Measurements from ENCODE around the gene NWD2.

NWD2 gene

GRCh38 chr4:37445023-37445422 lies 200.5 kb downstream of the NWD2 start:
- no peak for TF ChIP-seq EZH2 (IDR thresholded peaks at IDR 0.05; ENCODE audit: borderline replicate concordance, low read depth, low read length, severe bottlenecking)
- TF ChIP-seq, protein P1, sequence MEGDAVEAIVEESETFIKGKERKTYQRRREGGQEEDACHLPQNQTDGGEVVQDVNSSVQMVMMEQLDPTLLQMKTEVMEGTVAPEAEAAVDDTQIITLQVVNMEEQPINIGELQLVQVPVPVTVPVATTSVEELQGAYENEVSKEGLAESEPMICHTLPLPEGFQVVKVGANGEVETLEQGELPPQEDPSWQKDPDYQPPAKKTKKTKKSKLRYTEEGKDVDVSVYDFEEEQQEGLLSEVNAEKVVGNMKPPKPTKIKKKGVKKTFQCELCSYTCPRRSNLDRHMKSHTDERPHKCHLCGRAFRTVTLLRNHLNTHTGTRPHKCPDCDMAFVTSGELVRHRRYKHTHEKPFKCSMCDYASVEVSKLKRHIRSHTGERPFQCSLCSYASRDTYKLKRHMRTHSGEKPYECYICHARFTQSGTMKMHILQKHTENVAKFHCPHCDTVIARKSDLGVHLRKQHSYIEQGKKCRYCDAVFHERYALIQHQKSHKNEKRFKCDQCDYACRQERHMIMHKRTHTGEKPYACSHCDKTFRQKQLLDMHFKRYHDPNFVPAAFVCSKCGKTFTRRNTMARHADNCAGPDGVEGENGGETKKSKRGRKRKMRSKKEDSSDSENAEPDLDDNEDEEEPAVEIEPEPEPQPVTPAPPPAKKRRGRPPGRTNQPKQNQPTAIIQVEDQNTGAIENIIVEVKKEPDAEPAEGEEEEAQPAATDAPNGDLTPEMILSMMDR (IDR thresholded peaks at IDR 0.05; ENCODE audit: borderline replicate concordance, extremely low read depth, low read length, poor library complexity, severe bottlenecking), result no peak

DNA sequence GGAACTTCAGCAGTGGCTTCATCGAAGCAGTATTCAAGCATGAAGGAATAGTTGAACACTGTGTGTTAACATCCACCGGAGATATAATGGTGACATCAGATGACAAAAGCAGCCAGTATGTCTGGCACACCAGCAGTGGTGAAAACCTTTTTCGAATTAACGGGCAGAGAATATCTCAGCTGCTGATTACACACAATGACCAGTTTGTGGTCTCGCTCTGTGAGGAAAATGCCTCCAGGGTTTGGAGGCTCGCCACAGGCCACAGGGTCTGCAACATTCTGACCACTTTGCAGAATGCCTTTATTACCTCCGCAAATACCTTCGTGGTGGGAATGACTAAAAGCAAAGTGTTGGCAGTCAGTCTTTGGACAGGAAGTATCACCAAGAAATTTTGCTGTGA lies 201.5 kb downstream of the NWD2 start:
- Histone ChIP-seq H3K4me1 (ENCODE audit: insufficient read depth, low read length) (no peaks in the 10 kb centered on the region), H2AFZ (ENCODE audit: low read depth, low read length) (no peak overlapping the region), H3K27ac (ENCODE audit: low read length) (no peak overlapping the region), H3K4me3 (ENCODE audit: low read depth in 1 of 2, low read length in 2 of 2) (no peak overlapping the region), H3K4me2 (ENCODE audit: insufficient read depth, low read length) (no peak overlapping the region), H3K79me2 (ENCODE audit: insufficient read depth, low read length) (no peaks in the 10 kb centered on the region), H3K27me3 (ENCODE audit: insufficient read depth, low read length, poor library complexity) (peaks cover 17% of the 10 kb centered on the region), H3K36me3 (ENCODE audit: insufficient read depth, low read length) (no peaks in the 10 kb centered on the region), H3K9ac (ENCODE audit: low read depth, low read length) (no peak overlapping the region), H3K9me3 (ENCODE audit: insufficient read depth, low read length, severe bottlenecking) (no peaks in the 10 kb centered on the region), H4K20me1 (ENCODE audit: insufficient read depth, low read length) (no peaks in the 10 kb centered on the region)
- ATAC-seq (ENCODE audit: insufficient read depth, low read depth) (no peak), DNase-seq (no peak)
- TF ChIP-seq, protein P1 (IDR thresholded peaks at IDR 0.05; ENCODE audit: borderline replicate concordance, extremely low read depth, low read length, poor library complexity, severe bottlenecking), result no peak
- no peak for TF ChIP-seq EZH2 (IDR thresholded peaks at IDR 0.05; ENCODE audit: borderline replicate concordance, low read depth, low read length, severe bottlenecking)

More at GRCh38 chr4:37445023-37445422, 200.5 kb downstream of the NWD2 start:
- Histone ChIP-seq H3K36me3 (ENCODE audit: insufficient read depth, low read length) (no peaks in the 10 kb centered on the region), H4K20me1 (ENCODE audit: insufficient read depth, low read length) (no peaks in the 10 kb centered on the region), H3K4me2 (ENCODE audit: insufficient read depth, low read length) (no peak overlapping the region), H3K27ac (ENCODE audit: low read length) (no peak overlapping the region), H3K4me1 (ENCODE audit: insufficient read depth, low read length) (no peaks in the 10 kb centered on the region), H3K79me2 (ENCODE audit: insufficient read depth, low read length) (no peaks in the 10 kb centered on the region), H3K9me3 (ENCODE audit: insufficient read depth, low read length, severe bottlenecking) (no peaks in the 10 kb centered on the region), H3K4me3 (ENCODE audit: low read depth in 1 of 2, low read length in 2 of 2) (no peak overlapping the region), H3K9ac (ENCODE audit: low read depth, low read length) (no peak overlapping the region), H3K27me3 (ENCODE audit: insufficient read depth, low read length, poor library complexity) (peaks cover 11% of the 10 kb centered on the region), H2AFZ (ENCODE audit: low read depth, low read length) (no peak overlapping the region)
- no peak for DNase-seq
- no peak for ATAC-seq (ENCODE audit: insufficient read depth, low read depth)

GRCh38 chr4:37447886-37448285 lies 203.3 kb downstream of the NWD2 start:
- TF ChIP-seq EZH2 (IDR thresholded peaks at IDR 0.05; ENCODE audit: borderline replicate concordance, low read depth, low read length, severe bottlenecking), result no peak
- TF ChIP-seq, protein P1 (IDR thresholded peaks at IDR 0.05; ENCODE audit: borderline replicate concordance, extremely low read depth, low read length, poor library complexity, severe bottlenecking), result no peak
- no peak overlapping the region for H3K27ac ChIP-seq (ENCODE audit: low read length)
- no peak overlapping the region for H2AFZ ChIP-seq (ENCODE audit: low read depth, low read length)
- H3K9me3 ChIP-seq (ENCODE audit: insufficient read depth, low read length, severe bottlenecking), result no peaks in the 10 kb centered on the region
- H4K20me1 ChIP-seq (ENCODE audit: insufficient read depth, low read length), result no peaks in the 10 kb centered on the region
- H3K79me2 ChIP-seq (ENCODE audit: insufficient read depth, low read length), result no peaks in the 10 kb centered on the region
- DNase-seq (no peak), ATAC-seq (ENCODE audit: insufficient read depth, low read depth) (no peak)
- peaks cover 12% of the 10 kb centered on the region for H3K27me3 ChIP-seq (ENCODE audit: insufficient read depth, low read length, poor library complexity)
- no peak overlapping the region for H3K4me2 ChIP-seq (ENCODE audit: insufficient read depth, low read length)
- H3K4me1 ChIP-seq (ENCODE audit: insufficient read depth, low read length), result no peaks in the 10 kb centered on the region
- no peak overlapping the region for H3K4me3 ChIP-seq (ENCODE audit: low read depth in 1 of 2, low read length in 2 of 2)
- H3K36me3 ChIP-seq (ENCODE audit: insufficient read depth, low read length), result no peaks in the 10 kb centered on the region
- H3K9ac ChIP-seq (ENCODE audit: low read depth, low read length), result no peak overlapping the region

DNA sequence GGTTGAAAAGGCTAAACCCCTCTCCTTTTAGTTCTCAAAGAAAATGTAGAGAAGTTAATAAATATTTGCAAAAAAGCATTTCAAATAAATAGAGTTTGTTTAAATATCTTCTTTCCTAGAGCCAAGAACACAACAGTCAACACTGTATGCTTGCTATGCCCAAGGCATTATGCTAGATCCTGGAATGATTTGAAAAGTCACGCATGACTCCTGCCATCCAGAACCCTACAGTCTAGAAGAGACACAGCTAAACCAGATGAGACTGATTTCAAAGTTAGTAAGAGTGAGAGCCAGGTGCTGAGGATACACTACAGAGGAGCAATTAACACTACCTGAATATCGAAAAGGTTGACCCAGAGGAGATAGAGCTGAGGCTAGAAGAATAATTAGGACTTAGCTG lies 205.8 kb downstream of the NWD2 start:
- ATAC-seq (ENCODE audit: insufficient read depth, low read depth), result no peak
- no peak for DNase-seq
- H4K20me1 ChIP-seq (ENCODE audit: insufficient read depth, low read length), result no peaks in the 10 kb centered on the region
- H3K4me1 ChIP-seq (ENCODE audit: insufficient read depth, low read length), result no peaks in the 10 kb centered on the region
- H3K9ac ChIP-seq (ENCODE audit: low read depth, low read length), result no peak overlapping the region
- no peaks in the 10 kb centered on the region for H3K79me2 ChIP-seq (ENCODE audit: insufficient read depth, low read length)
- no peaks in the 10 kb centered on the region for H3K9me3 ChIP-seq (ENCODE audit: insufficient read depth, low read length, severe bottlenecking)
- H2AFZ ChIP-seq (ENCODE audit: low read depth, low read length), result no peak overlapping the region
- peaks cover 12% of the 10 kb centered on the region for H3K27me3 ChIP-seq (ENCODE audit: insufficient read depth, low read length, poor library complexity)
- no peaks in the 10 kb centered on the region for H3K36me3 ChIP-seq (ENCODE audit: insufficient read depth, low read length)
- no peak overlapping the region for H3K27ac ChIP-seq (ENCODE audit: low read length)
- H3K4me3 ChIP-seq (ENCODE audit: low read depth in 1 of 2, low read length in 2 of 2), result no peak overlapping the region
- TF ChIP-seq, protein P1 (IDR thresholded peaks at IDR 0.05; ENCODE audit: borderline replicate concordance, extremely low read depth, low read length, poor library complexity, severe bottlenecking), result no peak
- TF ChIP-seq EZH2 (IDR thresholded peaks at IDR 0.05; ENCODE audit: borderline replicate concordance, low read depth, low read length, severe bottlenecking), result no peak
- H3K4me2 ChIP-seq (ENCODE audit: insufficient read depth, low read length), result no peak overlapping the region
